Stimulated activated naive B cell treated with anti-CD40 and anti-IgM and Interleukin-4, amounts not matched to agents 10 μg/mL and 1 μg/mL and 100 μg/mL, for 72 hours (primary cell): Measurements from ENCODE around the gene PALD1.
"Not testable (repeated sequence)": the region's sequence is repeated elsewhere in the genome, so short reads cannot be mapped to it uniquely, and the experiment has no call there.

Experiments used
- ATAC-seq, 2 donors: fragments of 150-1000 bp; cut with Tn5 transposase; replicated peaks; 2 replicates each; pipeline ENCODE4 v1.10.0; 2021; ENCODE audit warnings: moderate library complexity in 1 of 2
- DNase-seq: peaks from one replicate; pipeline ENCODE4 v3.0.0; 2021
- H3K27ac Mint-ChIP-seq: one replicate; pipeline ENCODE4 v1.8.0; 2022; ENCODE audit warnings: mild to moderate bottlenecking, mixed read lengths
- H3K27me3 Mint-ChIP-seq, 2 donors: one replicate each; pipeline ENCODE4 v1.8.0; 2022; ENCODE audit warnings: mixed read lengths in 2 of 2
- H3K36me3 Mint-ChIP-seq, 2 donors: one replicate each; pipeline ENCODE4 v1.8.0; 2022; ENCODE audit warnings: mixed read lengths in 2 of 2, mild to moderate bottlenecking in 1 of 2
- H3K4me1 Mint-ChIP-seq, 2 donors: one replicate each; pipeline ENCODE4 v1.8.0; 2022; ENCODE audit warnings: mixed read lengths in 2 of 2, mild to moderate bottlenecking in 1 of 2
- H3K4me3 Mint-ChIP-seq, 2 donors: one replicate each; pipeline ENCODE4 v1.8.0; 2022; ENCODE audit warnings: mild to moderate bottlenecking in 2 of 2, mixed read lengths in 2 of 2, moderate library complexity in 1 of 2
- H3K9me3 Mint-ChIP-seq, 2 donors: one replicate each; pipeline ENCODE4 v1.8.0; 2022; ENCODE audit warnings: mixed read lengths in 2 of 2, mild to moderate bottlenecking in 1 of 2

Gene PALD1

DNA sequence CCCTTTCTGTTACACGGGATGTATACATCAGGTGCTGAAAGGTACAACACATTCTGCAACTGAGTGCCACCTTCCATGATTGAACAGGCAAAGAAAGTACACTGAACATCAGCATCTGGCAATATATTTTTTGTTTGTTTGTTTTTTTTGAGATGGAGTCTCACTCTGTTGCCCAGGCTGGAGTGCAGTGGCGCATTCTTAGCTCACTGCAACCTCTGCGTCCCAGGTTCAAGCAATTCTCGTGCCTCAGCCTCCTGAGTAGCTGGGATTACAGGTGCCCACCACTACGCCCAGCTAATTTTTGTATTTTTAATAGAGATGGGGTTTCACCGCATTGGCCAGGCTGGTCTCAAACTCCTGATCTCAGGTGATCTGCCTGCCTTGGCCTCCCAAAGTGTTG, 5.3 kb downstream of the PALD1 start:
- H3K9me3 Mint-ChIP-seq, H3K27ac Mint-ChIP-seq, DNase-seq, H3K36me3 Mint-ChIP-seq, H3K4me3 Mint-ChIP-seq, ATAC-seq: not testable (repeated sequence)
- peaks cover 31 to 33% of the 10 kb centered on the region in 2 donors for H3K4me1 Mint-ChIP-seq
- peaks cover 0 to 13% of the 10 kb centered on the region in 2 donors for H3K27me3 Mint-ChIP-seq

DNA sequence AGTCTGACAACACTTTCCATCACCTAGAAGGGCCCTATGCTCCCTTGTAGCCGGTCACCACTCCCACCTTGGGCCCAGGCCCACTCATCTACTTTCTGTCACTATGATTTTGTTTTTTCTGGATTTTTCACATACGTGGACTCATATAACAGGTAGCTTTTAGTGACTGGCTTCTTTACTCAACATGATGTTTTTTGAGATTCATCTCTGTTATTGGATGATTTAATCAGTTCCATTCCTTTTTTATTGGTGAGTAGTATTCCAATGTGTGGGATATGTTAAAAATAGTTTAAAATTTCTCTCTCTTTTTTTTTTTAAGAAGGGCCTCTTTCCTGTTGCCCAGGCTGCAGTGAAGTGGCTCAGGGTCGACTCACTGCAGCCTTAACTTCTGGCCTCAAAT, 9.3 kb downstream of the PALD1 start:
- H3K36me3 Mint-ChIP-seq, result peaks cover 2 to 3% of the 10 kb centered on the region in 2 donors
- ATAC-seq (no peak), DNase-seq (no peak)
- peaks cover 0 to 5% of the 10 kb centered on the region in 2 donors for H3K27me3 Mint-ChIP-seq
- H3K27ac Mint-ChIP-seq, result no peak overlapping the region
- no peak overlapping the region for H3K4me3 Mint-ChIP-seq
- H3K4me1 Mint-ChIP-seq, result peaks cover 20 to 25% of the 10 kb centered on the region in 2 donors
- H3K9me3 Mint-ChIP-seq, result no peaks in the 10 kb centered on the region

DNA sequence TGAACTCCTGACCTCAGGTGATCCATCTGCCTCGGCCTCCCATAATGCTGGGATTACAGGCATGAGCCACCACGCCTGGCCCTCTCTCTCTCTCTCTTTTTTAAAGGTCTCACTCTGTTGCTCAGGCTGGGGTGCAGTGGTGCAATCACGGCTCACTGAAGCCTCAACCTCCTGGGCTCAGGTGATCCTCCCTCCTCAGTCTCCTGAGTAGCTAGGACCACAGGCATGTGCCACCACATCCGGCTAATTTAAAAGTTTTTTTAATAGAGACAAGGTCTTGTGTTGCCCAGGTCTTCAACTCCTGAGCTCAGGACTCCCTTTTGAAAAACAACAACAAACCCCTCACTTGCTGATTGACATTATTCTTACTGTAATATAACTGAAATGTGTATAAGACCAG, 11.6 kb downstream of the PALD1 start:
- ATAC-seq (no peak), DNase-seq (no peak)
- Mint-ChIP-seq H3K4me1 (peaks cover 37 to 49% of the 10 kb centered on the region in 2 donors), H3K27ac (no peak overlapping the region), H3K27me3 (peaks cover 0 to 5% of the 10 kb centered on the region in 2 donors), H3K36me3 (no peaks in the 10 kb centered on the region), H3K9me3 (no peaks in the 10 kb centered on the region), H3K4me3 (no peak overlapping the region)

DNA sequence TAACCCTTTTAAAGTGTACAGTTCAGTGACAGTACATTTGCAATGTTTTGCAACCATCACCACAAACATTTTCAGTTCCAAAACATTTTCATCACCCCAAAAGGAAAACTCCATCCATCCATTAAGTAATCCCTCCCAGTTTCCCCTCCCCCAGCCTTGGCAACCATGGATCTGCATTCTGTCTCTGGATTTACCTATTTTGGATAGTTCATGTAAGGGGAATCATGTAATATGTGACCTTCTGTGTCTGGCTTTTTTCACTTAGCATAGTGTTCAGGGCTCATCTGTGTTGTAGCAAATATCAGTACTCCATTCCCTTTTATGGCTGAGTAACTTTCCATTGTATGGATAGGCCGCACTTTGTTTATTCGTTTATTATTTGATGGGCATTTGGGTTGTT, 13.0 kb downstream of the PALD1 start:
- H3K27ac Mint-ChIP-seq, result no peak overlapping the region
- no peak overlapping the region for H3K4me3 Mint-ChIP-seq
- peaks cover 0 to 5% of the 10 kb centered on the region in 2 donors for H3K27me3 Mint-ChIP-seq
- H3K9me3 Mint-ChIP-seq, result no peaks in the 10 kb centered on the region
- no peaks in the 10 kb centered on the region for H3K36me3 Mint-ChIP-seq
- peaks cover 40 to 54% of the 10 kb centered on the region in 2 donors for H3K4me1 Mint-ChIP-seq
- no peak for DNase-seq
- no peak for ATAC-seq

DNA sequence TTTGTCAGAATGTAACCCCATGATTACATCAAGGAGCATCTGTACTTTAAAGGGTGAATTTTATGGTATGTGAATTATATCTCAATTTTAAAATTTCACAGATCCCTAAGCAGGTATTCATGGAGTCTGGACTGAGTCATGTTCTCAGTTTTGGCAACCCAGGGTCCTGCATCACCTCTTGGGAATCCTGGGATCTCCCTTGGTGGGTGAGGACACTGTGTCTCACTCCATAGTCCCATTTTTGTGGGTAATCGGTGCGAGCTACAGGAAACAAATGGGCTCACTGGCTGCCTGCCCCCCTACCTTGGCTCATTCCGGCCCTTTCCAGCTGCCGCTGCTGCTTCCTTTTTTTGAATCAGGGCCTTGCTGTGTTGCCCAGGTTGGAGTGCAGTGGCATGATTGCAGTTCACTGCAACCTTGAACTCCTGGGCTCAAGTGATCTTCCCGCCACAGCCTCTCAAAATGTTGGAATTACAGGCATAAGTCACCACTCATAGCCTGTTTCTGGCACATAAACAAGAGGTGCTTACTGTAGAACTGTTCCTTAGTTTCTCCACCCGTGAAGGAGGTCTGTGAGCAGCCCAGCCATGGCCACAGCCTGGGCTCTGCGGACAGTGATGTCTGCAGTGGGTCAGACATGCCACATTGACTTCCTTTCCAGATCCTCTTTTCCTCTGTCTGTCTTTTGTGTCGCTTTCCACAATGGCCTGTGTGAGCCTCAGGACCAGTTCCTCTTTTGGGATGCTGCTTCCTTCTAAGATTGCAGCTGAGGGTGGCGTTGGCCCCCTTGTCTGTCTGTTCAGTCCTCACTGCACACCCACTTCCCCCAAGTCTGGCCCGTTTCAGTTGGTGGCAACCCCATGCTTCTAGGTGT, 14.5 kb downstream of the PALD1 start:
- H3K27ac Mint-ChIP-seq, result peak overlapping the region; percentile 3
- ATAC-seq (peak; percentile 81 to 87), DNase-seq (peak; percentile 48)
- no peaks in the 10 kb centered on the region for H3K36me3 Mint-ChIP-seq
- H3K27me3 Mint-ChIP-seq, result peaks cover 0 to 5% of the 10 kb centered on the region in 2 donors
- H3K4me1 Mint-ChIP-seq, result peaks cover 40 to 54% of the 10 kb centered on the region in 2 donors
- no peaks in the 10 kb centered on the region for H3K9me3 Mint-ChIP-seq
- peak overlapping the region; percentile 8 to 58 for H3K4me3 Mint-ChIP-seq

DNA sequence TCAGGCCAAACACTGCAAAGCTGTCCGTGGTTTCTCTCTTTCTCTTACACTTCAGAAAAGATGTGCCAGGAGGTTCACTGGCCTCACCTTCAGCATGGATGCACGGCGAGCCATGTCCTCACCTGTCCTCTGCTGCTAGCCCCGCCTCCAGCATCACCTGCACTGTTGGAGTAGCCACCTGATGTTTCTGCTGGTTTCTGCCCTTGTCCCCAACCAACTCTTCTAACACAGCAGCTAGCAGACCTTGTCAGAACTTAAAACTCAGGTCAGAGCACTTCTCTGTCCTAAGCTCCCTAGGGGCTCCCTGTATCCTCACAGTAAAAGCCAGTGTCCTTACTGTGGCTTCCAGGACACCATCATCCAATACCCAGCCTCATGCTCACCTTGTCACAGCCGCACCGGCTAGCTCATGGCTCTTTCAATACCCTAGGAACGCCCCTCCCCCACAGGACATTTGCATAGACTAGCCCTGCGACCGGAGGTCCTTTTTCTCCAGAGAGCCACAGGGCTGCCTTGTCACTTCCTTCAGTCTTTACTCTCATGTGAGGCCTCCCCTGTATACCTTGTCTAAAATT, 15.2 kb downstream of the PALD1 start:
- Mint-ChIP-seq H3K4me3 (peak overlapping the region; percentile 8 to 58), H3K9me3 (no peaks in the 10 kb centered on the region), H3K4me1 (peaks cover 40 to 54% of the 10 kb centered on the region in 2 donors), H3K36me3 (no peaks in the 10 kb centered on the region), H3K27me3 (peaks cover 0 to under 1% of the 10 kb centered on the region in 2 donors), H3K27ac (peak overlapping the region; percentile 3)
- ATAC-seq, result peak; percentile 60 to 61
- no peak for DNase-seq

DNA sequence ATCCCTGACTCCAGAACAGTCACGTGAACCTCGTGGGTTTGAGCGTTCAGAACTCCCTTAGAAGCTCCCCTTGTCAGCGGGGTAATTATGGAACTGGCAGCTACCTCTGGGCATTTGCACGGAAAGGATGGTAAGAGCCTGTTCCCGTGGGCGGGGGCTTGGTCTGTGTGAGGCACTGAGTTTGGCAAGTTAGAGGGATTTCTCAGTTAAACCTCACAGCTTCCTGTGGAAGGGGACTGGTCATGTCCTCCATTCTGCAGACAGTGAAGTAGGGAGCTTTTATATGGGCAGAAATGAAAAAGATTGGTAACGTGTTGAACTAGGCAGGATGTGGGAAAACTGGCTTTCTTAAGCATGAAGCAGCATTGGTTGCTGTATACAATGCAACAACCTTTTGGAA, 16.0 kb downstream of the PALD1 start:
- Mint-ChIP-seq H3K9me3 (no peaks in the 10 kb centered on the region), H3K36me3 (no peaks in the 10 kb centered on the region), H3K4me3 (peak overlapping the region in 1 of 2 donors; percentile 23), H3K4me1 (peaks cover 44 to 59% of the 10 kb centered on the region in 2 donors), H3K27me3 (no peaks in the 10 kb centered on the region), H3K27ac (peak overlapping the region; percentile 74)
- no peak for DNase-seq
- ATAC-seq, result peak in 1 of 2 donors; percentile 19

DNA sequence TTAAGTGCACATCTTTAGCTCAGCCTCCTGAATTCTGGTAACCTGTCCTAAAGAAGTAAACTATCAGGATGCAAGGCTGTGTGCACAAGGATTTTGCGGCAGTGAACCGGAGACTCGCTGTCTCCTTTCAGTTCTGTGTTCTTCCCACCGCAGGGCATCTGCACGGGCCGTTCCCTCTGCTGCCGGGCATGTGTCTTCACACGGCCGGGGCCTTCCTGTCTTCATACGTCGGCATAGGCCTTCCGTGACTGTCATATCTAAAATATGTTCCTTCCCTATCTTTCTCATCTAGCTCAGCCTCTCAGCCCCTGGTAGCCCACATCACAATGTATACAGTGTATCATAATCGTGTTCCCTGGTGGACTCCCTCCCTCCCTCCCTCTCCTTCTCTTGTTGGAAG, 16.4 kb downstream of the PALD1 start:
- Mint-ChIP-seq H3K4me1 (peaks cover 46 to 62% of the 10 kb centered on the region in 2 donors), H3K27me3 (no peaks in the 10 kb centered on the region), H3K36me3 (no peaks in the 10 kb centered on the region), H3K9me3 (no peaks in the 10 kb centered on the region), H3K4me3 (peak overlapping the region in 1 of 2 donors; percentile 26), H3K27ac (peak overlapping the region; percentile 20)
- DNase-seq (no peak), ATAC-seq (peak in 1 of 2 donors; percentile 44)

DNA sequence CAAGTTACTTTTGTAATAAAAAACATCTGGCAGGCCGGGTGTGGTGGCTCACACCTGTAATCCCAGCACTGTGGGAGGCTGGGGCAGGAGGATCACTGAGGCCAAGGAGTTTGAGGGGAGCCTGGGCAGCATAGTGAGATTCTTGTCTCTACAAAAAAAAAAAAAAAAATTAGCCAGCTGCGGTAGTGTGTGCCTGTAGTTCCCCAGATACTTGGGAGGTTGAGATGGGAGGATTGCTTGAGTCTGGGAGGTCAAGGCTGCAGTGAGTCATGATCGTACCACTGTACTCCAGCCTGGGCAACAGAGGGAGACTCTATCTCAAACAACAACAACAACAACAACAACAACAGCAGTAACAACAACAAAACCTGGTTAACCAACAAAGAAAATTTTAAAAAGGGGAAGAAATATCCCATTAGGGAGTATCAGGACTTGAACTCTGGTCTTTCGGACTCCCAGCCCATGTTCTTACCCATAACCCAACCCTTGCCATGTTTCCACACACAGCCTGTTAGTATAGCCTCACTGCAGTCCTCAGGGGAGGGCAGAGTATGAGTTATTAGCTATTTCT, 17.2 kb downstream of the PALD1 start:
- H3K27me3 Mint-ChIP-seq, result no peaks in the 10 kb centered on the region
- no peak overlapping the region for H3K27ac Mint-ChIP-seq
- no peaks in the 10 kb centered on the region for H3K9me3 Mint-ChIP-seq
- DNase-seq (no peak), ATAC-seq (no peak)
- H3K4me3 Mint-ChIP-seq, result no peak overlapping the region
- peaks cover 46 to 62% of the 10 kb centered on the region in 2 donors for H3K4me1 Mint-ChIP-seq
- H3K36me3 Mint-ChIP-seq, result no peaks in the 10 kb centered on the region

DNA sequence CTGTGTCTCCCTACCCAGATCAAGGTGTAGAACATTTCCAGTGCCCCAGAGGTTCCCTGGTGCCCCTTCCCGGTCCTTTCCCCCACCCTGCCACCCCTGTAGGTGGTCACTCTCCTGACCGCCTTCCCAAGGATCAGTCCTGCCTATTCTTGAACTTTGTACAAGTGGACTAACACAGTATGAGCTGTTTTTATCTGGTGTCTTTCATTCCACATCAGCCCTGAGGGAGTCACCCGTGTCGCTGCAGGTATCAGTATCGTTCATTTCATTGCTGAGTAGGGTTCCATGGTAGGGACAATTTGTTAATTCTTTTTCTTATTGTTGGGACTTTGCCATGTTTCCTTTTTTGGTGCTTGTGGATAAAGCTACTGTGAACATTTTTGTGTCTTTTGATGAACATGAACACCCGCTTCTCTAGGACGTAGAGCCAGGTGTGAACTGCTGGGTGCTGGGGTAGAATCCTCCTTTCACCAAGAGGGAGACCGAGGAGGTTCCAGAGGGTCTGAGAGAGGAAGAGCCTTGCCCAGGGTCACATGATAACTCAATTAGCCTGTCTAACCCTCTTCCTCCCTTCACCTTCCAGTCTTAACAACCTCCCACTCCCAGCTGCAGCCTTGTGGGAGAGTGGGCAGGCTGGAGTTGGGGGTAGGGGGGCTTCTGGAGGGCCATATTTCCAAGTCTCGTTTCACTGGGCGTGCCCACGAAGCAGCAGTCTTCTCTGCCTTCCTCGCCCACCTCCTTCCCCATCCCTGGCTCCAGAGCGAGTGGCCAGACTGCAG, 18.0 kb downstream of the PALD1 start:
- ATAC-seq (no peak), DNase-seq (no peak)
- Mint-ChIP-seq H3K9me3 (no peaks in the 10 kb centered on the region), H3K4me1 (peaks cover 49 to 58% of the 10 kb centered on the region in 2 donors), H3K4me3 (no peak overlapping the region), H3K27ac (no peak overlapping the region), H3K27me3 (no peaks in the 10 kb centered on the region), H3K36me3 (no peaks in the 10 kb centered on the region)

DNA sequence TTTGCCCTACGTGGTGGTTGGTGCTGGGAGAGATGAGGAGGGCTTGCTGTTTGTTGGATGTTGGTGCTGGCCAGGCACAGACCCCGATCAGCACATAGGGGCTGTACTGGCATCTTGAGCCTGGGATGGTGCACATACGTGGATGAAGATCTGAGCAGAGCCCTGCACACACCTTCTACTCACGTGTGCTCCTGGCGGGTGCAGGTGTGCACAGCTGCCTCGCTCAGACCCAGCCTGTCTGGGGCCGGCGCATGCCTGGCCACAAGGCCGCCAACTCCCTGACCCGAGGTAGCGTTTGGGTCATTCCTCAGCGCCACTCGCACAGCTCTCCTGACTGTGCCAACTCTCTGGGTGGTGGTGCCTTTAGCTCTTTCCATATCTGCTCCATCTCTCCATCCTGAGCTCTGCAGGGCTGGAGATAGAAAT, 18.6 kb downstream of the PALD1 start:
- no peaks in the 10 kb centered on the region for H3K36me3 Mint-ChIP-seq
- DNase-seq, result no peak
- H3K4me1 Mint-ChIP-seq, result peaks cover 44 to 54% of the 10 kb centered on the region in 2 donors
- no peaks in the 10 kb centered on the region for H3K27me3 Mint-ChIP-seq
- no peak overlapping the region for H3K27ac Mint-ChIP-seq
- no peak for ATAC-seq
- no peaks in the 10 kb centered on the region for H3K9me3 Mint-ChIP-seq
- no peak overlapping the region for H3K4me3 Mint-ChIP-seq

DNA sequence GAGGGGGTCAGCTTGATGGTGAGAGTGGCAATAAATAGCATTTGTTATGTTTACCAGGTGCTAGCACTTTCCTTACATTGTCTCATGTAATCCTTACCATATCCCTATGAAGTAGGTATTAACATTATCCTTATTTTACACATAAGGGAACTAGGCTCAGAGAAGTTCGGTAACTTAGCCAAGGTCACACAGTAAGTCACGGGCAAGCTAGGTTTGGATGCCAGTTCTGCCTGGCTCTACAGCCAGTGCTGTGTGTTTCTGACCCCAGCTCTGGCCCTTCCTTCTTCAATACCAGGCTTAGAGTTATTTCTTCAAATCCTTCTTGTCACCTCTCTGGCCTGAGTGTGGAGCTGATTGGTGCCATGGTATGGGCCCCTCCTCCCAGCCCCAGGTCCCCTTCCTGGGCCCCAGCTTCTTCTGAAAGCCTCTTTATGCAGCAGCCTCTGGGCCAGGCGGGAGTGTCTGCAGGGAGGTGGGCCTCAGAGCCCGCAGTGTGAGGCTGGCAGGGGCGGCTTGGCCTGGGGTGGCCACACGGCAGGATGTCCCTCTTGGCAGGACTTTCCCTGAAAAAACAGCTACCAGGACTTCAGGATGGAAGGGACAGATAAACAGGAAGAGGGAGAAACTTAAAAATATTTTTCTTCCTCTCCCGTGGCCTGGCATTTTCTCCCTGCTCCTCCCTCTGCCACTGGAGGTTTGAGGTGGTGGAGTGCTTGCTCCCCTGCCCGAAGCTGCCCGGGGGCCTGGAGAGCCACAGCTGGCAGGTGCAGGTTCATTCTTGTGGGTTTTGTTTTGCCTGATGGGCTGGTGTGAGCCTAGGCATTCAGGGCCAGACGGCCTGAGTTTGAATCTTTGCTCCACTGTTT, 20.6 kb downstream of the PALD1 start:
- ATAC-seq (peak in 1 of 2 donors; percentile 19), DNase-seq (no peak)
- no peaks in the 10 kb centered on the region for H3K27me3 Mint-ChIP-seq
- peaks cover 34 to 36% of the 10 kb centered on the region in 2 donors for H3K4me1 Mint-ChIP-seq
- no peaks in the 10 kb centered on the region for H3K36me3 Mint-ChIP-seq
- H3K9me3 Mint-ChIP-seq, result no peaks in the 10 kb centered on the region
- H3K27ac Mint-ChIP-seq, result no peak overlapping the region
- no peak overlapping the region for H3K4me3 Mint-ChIP-seq

DNA sequence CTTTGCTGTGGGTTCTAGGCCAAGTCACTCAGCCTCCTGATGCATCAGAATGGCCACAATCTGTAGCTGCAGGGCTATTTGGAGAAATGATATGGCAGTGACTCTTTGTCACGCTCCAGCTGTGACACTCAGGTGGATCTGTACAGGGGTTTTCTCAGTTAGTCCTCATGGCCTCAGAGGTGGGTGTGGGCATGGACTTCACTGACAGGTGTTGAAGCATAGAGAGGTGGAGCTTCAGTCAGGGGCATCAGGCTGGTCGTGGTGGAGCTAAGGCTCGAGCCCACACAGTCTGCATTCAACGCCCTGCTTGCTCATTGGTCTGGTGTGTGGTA, 21.2 kb downstream of the PALD1 start:
- ATAC-seq, result peak; percentile 46 to 73
- no peak for DNase-seq
- no peaks in the 10 kb centered on the region for H3K27me3 Mint-ChIP-seq
- no peaks in the 10 kb centered on the region for H3K36me3 Mint-ChIP-seq
- H3K4me1 Mint-ChIP-seq, result peaks cover 28 to 30% of the 10 kb centered on the region in 2 donors
- no peaks in the 10 kb centered on the region for H3K9me3 Mint-ChIP-seq
- H3K4me3 Mint-ChIP-seq, result no peak overlapping the region
- no peak overlapping the region for H3K27ac Mint-ChIP-seq
